ENCODE measurements around the gene SYTL3. TPM values are rescaled to one million over a fixed set of nuclear protein-coding genes. Genes with fewer than 3 reads are reported as not detected.
A peak's percentile ranks its signal among the peaks of the same experiment; 100 is the strongest.

The SYTL3 gene
- total and polyA plus RNA-seq, 2 experiments from 2014 or later = 9.9 to 11.4 TPM

DNA sequence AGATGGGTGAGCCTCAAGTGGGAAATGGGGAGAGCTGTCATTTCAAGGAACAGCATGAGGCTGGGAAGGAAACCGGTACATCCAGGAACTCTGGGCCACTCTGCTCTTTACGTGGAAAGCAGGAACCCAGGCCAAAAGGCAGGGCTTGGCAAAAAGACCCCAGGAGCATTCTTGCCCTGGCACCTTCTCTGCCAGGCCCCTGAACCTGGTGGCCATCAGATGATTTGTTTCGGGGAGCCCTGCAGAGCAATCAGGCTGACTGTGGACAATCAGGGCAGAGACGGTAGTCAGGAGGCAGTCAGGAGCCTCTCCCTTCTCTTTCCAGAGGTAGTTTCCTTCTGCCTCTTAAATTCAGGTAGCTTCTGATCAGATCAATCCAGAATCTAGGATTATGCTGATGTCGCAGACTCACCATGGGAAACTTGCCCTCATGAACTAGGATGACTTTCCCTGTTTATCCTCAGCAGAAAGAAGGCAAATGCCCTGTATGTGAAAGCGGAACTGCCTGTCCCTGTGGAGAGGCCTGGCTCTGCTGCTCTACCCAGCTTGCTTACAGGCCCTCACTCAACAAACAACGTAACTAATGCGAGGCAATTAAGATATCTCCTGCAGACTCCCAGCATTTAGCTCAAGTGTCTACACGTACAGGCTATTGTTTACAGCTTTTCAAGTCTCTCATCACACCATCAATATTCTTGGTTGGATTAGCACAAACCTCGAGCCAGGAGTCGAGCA, 132.7 kb downstream of the SYTL3 start:
- Histone ChIP-seq H3K9me3 (ENCODE audit: low read depth) (no peaks in the 10 kb centered on the region), H3K27ac (peak overlapping the region; percentile 44), H3K4me1 (ENCODE audit: low read depth) (peaks cover 7% of the 10 kb centered on the region), H3K36me3 (peaks cover 92% of the 10 kb centered on the region), H3K4me3 (no peak overlapping the region), H3K27me3 (no peaks in the 10 kb centered on the region)
- TF ChIP-seq, protein P1, sequence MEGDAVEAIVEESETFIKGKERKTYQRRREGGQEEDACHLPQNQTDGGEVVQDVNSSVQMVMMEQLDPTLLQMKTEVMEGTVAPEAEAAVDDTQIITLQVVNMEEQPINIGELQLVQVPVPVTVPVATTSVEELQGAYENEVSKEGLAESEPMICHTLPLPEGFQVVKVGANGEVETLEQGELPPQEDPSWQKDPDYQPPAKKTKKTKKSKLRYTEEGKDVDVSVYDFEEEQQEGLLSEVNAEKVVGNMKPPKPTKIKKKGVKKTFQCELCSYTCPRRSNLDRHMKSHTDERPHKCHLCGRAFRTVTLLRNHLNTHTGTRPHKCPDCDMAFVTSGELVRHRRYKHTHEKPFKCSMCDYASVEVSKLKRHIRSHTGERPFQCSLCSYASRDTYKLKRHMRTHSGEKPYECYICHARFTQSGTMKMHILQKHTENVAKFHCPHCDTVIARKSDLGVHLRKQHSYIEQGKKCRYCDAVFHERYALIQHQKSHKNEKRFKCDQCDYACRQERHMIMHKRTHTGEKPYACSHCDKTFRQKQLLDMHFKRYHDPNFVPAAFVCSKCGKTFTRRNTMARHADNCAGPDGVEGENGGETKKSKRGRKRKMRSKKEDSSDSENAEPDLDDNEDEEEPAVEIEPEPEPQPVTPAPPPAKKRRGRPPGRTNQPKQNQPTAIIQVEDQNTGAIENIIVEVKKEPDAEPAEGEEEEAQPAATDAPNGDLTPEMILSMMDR (IDR thresholded peaks at IDR 0.05; ENCODE audit: low read depth, low read length) = no peak
- DNase-seq (ENCODE audit: low read depth in 1 of 2, low spot score in 1 of 2) = no peak

DNA sequence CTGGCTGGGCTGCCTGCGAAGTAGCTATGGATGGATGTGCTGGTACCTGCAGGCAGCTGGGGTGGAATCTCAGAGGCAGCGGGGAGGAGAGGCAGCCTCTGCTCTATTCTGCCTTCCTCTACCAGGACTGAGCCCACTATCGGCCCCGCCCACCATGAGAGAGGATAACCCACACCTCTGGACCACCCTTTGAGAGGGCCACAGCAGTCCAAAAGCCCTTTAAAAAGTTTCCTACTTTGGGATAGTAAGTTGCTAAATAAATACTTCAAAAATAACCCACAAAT, 133.3 kb downstream of the SYTL3 start:
- DNase-seq (ENCODE audit: low read depth in 1 of 2, low spot score in 1 of 2) = no peak
- H3K4me1 ChIP-seq (ENCODE audit: low read depth) = peaks cover 3% of the 10 kb centered on the region
- TF ChIP-seq, protein P1 (IDR thresholded peaks at IDR 0.05; ENCODE audit: low read depth, low read length) = no peak
- H3K27me3 ChIP-seq = no peaks in the 10 kb centered on the region
- H3K9me3 ChIP-seq (ENCODE audit: low read depth) = no peaks in the 10 kb centered on the region
- H3K36me3 ChIP-seq = peaks cover 93% of the 10 kb centered on the region
- peak overlapping the region; percentile 44 for H3K27ac ChIP-seq
- no peak overlapping the region for H3K4me3 ChIP-seq

DNA sequence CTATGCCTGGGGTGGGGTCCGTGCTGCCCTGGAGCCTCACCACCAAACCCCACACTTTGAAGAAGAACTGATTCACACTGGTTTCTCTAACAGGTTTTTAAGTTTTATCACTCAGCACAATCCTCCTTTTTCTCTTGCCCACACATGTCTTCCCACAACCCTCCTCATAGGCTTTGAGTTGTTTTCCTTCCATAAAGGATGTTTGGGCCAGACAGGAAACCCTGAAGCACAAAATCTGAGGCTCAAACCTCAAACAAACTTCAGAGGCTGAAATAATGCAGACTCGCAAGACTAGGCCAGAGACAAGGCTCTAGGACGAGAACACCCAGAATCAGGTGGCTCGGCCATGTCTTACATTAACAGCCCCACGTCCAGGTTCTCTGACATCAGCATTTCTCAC, 134.0 kb downstream of the SYTL3 start:
- no peak for DNase-seq (ENCODE audit: low read depth in 1 of 2, low spot score in 1 of 2)
- Histone ChIP-seq H3K27me3 (no peaks in the 10 kb centered on the region), H3K27ac (peak overlapping the region; percentile 21), H3K9me3 (ENCODE audit: low read depth) (no peaks in the 10 kb centered on the region), H3K36me3 (peaks cover 94% of the 10 kb centered on the region), H3K4me3 (no peak overlapping the region), H3K4me1 (ENCODE audit: low read depth) (peaks cover 3% of the 10 kb centered on the region)
- TF ChIP-seq, protein P1 (IDR thresholded peaks at IDR 0.05; ENCODE audit: low read depth, low read length) = no peak

DNA sequence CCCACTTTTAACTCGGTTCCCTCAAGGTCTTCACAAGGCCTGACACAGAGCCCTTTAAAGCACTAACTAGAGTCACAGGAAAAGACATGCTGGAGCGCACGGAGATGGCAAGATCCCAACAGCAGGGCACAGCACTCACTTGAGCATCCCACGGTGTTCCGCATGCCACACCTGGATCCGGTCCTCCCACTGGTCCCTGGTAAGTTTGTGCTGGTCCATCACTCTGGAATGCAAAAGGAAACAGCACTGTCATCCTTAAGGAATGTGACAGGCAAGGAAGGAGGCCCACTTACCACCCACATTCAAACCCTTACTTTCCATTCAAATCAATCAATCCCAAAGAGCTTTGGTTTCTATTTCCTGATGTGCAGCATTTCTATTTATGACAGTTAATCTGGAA, 134.7 kb downstream of the SYTL3 start:
- peaks cover 92% of the 10 kb centered on the region for H3K36me3 ChIP-seq
- peak overlapping the region; percentile 21 for H3K27ac ChIP-seq
- TF ChIP-seq, protein P1 (IDR thresholded peaks at IDR 0.05; ENCODE audit: low read depth, low read length) = no peak
- no peaks in the 10 kb centered on the region for H3K9me3 ChIP-seq (ENCODE audit: low read depth)
- H3K4me3 ChIP-seq = no peak overlapping the region
- H3K4me1 ChIP-seq (ENCODE audit: low read depth) = no peaks in the 10 kb centered on the region
- DNase-seq (ENCODE audit: low read depth in 1 of 2, low spot score in 1 of 2) = peak in 1 of 2 donors; percentile 8
- H3K27me3 ChIP-seq = no peaks in the 10 kb centered on the region

DNA sequence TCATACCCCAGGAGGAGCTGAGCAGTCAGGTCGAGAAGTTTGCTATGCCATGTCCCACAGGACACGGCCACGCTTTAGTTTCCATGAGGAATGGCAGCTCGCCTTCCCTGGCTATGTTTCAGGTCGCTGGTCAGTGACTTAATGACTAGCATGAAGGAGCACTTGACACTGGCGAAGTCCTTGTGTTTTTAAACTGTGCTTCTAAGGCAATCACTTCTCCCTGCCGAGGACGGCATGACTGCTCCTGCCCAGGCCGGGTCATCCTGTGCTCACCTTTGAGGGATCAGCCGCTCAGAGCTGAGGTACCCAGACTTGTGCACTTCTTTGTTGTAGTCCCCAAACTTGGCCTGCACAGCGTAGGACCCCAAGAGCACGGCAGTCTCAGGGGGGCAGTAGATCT, 135.2 kb downstream of the SYTL3 start:
- Histone ChIP-seq H3K9me3 (ENCODE audit: low read depth) (no peaks in the 10 kb centered on the region), H3K27ac (no peak overlapping the region), H3K36me3 (peaks cover 91% of the 10 kb centered on the region), H3K4me1 (ENCODE audit: low read depth) (peaks cover 5% of the 10 kb centered on the region), H3K27me3 (no peaks in the 10 kb centered on the region), H3K4me3 (no peak overlapping the region)
- TF ChIP-seq, protein P1 (IDR thresholded peaks at IDR 0.05; ENCODE audit: low read depth, low read length) = no peak
- DNase-seq (ENCODE audit: low read depth in 1 of 2, low spot score in 1 of 2) = no peak
